ENCODE results near the gene RBBP8NL.
"Not testable (repeated sequence)": the region's sequence is repeated elsewhere in the genome, so short reads cannot be mapped to it uniquely, and the experiment has no call there.

Gene RBBP8NL

GRCh38 chr20:62439218-62439617, 11.9 kb upstream of the RBBP8NL start:
- DNase-seq = no peak

- peak; percentile 50 for DNase-seq
These were observed 10.6 kb upstream of the RBBP8NL start for GRCh38 chr20:62437927-62438326.

- no peak for DNase-seq
These were observed 10.2 kb upstream of the RBBP8NL start for GRCh38 chr20:62437496-62437895.

DNA sequence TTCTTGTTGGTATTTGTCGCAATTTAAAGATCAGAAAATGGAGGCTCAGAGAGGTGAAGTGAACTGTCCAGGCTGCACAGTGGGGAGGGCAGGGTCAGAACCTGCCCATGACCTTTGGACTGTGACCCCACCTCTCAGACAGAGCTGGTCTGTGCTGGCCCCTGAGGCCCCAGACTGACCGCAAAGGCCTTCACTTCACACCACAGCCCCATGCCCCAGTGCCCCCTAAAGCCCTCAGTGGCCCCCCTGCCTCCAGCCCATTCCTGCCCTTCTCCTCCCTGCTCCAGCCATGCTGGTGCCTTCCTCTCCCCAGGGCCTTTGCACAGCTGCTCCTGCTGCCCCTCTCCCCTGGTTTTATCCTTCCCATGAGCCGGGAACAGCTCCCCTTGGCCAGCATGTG, 9.4 kb upstream of the RBBP8NL start:
- DNase-seq = no peak

- DNase-seq = no peak
These were observed 6.5 kb upstream of the RBBP8NL start for GRCh38 chr20:62433658-62434497.

DNA sequence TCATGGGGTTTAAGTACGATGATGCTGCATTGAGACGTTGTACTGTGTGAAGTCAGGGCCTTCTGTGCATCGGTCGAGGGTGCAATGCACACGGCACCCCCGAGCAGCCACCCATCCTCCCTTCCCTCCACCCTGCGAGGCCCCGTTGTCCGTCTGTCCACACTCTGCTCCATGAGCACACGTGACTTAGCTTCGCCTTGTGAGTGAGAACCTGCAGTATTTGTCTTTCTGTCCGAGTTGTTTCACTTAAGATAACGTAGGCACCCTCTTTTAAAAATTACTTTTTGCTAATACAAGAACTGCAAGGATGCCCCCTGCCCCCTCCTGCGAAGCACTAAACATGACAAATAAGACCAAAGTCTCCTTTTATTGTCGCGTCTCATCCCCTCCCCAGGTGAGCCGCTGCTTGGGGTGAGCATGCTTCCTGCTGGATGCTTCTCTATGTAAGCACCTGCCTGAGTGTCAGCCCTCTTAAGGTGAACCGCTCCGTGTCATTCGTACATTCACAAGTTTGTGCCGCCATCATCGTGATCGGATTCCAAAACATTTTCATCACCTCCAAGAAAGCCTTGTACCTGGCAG, 3.6 kb upstream of the RBBP8NL start:
- no peak for DNase-seq

- DNase-seq = no peak
These were observed 3.0 kb upstream of the RBBP8NL start for GRCh38 chr20:62430311-62430853.

DNA sequence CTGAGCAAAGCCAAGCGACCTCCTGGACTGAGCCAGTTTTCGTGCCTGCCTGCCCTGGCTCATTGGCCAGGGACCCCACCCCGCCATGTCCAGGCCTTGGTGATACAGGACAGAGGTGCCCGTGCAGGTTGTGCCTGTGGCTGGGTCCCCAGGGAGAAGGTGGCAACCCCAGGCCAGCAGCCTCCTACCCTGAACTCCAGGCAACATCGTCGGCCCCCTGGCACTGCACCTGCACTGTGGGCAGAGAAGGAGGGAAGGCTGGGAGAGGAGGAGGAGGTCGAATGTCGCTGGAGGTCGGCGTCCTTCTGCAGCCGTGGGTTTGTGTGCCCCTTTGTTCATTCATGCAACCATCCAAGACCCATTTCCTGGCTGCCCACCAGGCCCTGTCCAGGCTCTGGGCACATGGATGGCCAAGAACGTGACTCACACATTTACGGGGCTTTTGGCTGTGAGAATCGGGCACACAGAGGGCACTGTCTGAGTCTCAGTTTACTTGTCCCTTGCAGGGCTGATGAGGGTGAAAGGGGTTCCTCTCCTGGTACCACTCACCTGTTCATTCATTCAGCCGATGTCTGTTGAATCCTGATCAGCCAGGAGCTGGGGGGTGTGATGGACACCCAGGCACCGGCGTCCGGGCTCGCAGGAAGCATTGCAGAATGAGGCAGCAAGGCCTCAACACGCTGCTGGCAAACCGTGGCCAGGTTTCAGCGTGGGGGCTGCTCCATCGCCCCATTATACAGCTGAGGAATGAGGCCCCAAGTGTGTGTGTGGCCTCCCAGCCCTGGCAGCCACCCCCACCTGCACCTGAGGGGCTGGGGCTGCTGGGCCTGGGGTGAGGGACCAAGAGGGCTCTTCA, 2.3 kb upstream of the RBBP8NL start:
- no peak for DNase-seq

DNA sequence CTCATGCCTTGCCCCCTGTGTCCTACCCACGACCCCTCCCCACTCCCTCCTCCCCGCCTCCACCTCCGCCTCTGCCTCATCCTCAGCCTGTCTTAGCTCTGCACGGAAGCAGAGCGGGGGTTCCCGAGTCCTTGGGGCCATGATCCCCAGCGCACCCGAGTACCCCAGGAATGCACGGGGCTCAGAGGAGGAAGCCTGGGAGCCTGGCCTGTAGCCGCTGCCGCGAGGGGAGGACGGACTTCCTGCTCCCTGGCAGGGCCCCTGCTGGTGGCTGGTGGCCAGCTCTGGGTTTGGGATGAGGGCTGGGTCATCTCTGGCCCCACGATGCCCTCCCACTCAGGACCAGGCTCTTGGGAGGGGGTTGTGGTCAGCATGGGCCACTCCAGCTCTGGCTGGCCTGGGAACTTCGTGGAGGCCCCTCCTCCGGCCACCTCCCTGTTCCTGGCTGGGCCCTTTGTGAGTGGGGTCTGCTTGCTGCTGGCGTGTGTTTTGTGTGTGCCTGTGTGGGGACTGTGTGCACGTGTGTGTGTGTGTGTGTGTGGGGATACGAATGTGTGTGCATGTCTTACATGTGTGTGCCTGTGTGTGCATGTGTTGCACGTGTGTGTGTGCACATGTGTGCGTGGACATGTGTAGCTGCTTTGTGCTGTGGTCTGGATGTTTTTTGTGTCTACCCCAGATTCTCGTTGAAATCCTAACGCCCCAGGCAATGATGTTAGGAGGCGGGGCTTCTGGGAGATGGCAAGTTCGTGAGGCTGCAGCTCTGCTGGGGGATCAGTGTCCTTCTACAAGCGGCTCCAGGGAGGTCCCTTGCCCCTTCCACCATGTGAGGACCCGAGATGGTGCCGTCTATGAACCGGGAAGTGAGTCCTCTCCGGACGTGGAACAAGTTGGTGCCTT, 1.3 kb upstream of the RBBP8NL start:
- DNase-seq = no peak

DNA sequence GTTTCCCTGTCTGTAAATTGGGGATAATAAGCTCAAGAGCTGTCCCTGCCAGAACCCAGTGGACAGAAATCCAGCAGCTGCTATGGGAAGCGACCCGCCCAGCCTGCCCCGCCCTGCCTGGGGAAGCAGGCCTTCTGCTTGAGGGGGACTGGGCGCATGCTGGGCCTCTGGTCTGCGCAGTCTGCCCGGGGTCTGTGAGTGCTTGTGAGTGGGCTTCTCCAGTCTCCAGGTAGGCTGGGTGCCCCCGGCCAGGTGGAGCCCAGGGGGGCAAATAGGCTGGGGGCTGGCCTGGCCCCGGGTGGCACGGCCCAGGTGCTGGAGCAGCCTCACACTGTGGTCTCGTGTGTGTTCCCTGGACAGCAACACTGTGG, 648 bp upstream of the RBBP8NL start:
- no peak for DNase-seq

GRCh38 chr20:62426699-62427131, 624 bp downstream of the RBBP8NL start:
- no peak for DNase-seq

DNA sequence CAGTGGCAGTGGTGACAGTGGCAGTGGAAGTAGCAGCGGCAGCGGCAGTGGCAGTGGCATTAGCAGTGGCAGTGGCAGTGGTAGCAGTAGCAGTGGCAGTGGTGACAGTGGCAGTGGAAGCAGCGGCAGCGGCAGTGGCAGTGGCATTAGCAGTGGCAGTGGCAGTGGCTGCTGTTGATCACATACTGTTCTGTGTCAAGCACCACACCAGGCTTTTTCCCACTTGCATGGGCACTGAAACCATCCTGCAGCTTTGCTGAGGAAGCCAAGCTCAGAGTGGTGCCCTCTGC, 1.3 kb downstream of the RBBP8NL start:
- not testable (repeated sequence) for DNase-seq

DNA sequence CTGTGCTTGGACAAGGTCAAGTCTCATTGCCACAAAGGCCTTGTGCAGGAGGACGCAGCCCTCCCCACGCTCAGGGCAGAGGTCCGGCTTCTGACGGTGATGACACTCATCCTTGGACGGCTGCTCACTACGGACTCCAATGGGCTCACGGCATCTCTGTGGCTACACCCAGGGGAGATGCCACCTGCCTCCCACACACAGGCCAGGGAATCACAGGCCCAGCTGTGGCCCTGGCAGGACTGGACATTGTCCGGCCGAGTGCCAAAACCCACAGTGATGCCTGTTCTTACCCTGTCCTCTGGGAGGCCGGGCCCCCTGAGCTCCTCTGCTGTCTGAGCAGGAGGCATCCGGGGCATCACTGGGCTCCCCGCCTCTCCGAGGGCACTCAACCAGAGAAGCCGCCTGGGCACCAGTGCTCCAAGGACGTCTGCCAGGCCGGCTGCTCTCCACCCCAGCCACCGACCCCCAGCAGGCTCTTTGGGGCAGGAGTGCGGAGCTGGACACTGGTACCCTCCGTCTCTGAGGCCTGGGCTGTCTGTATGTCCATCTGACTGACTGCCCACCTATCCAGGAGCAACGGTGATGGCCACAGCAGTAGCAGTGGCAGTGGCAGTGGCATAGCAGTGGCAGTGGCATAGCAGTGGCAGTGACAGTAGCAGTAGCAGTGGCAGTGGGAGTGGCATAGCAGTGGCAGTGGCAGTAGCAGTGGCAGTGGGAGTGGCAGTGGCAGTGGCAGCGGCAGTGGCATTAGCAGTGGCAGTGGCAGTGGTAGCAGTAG, 1.9 kb downstream of the RBBP8NL start:
- no peak for DNase-seq

- DNase-seq = no peak
These were observed 2.9 kb downstream of the RBBP8NL start for GRCh38 chr20:62424249-62425107.

GRCh38 chr20:62423326-62423706, 4.0 kb downstream of the RBBP8NL start:
- DNase-seq = no peak

DNA sequence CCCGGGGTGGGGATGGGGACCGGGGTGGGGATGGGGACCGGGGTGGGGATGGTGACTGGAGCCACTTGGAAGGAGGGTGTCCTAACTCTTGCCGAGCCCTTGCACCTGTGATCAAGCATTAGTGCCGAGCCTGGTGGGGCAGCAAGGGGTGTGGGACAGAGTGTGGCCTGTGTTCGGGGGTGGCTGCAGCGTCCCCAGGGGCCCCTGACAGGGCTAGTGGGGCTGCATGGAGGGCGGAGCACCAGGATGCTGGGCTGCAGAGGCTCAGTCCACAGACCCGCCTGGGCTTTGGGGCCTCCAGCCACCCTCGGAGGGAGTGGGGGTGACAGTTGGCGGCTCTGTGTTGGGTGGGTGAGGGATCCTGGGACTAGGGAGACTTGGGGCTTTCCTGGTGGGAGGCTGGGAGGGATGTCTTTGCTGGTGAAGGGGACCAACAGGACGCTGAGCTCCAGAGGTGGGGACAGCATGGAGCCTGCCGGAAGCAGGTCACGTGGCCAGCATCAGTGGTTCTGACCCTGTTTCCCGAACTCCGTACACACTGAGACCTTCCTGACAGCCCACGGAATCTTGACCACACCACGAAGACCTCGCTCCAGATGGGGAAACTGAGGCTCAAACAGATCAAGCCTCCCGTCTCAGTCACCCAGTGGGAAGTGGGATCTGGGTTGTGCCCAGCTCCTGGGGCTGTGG, 4.6 kb downstream of the RBBP8NL start:
- DNase-seq = no peak

- DNase-seq = no peak
These were observed 5.7 kb downstream of the RBBP8NL start for GRCh38 chr20:62421716-62421990.

GRCh38 chr20:62420846-62421715, 6.3 kb downstream of the RBBP8NL start:
- no peak for DNase-seq

DNA sequence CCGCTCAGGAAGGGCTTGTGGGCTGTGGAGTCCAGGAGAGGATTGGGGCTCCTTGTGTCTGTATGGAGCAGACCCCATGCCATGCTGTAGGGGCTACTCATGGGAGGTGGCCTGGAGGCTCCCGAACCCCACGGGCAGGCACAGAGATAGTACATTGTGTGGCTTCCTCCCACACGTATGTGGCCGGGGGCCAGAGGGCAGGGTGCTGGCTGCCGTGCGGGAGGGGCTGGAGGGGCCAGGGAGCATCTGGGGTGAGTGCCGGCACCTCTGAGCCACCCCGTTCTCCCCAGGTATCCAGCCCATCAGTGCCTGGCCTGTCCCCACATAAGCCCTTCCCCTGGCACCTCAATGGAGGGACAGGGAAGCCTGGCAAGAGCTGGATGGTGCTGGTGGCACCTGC, 7.6 kb downstream of the RBBP8NL start:
- no peak for DNase-seq
